ENCODE data around the gene ZNF786. TPM values are rescaled to one million over a fixed set of nuclear protein-coding genes. Genes with fewer than 3 reads are reported as not detected.
A peak's percentile ranks its signal among the peaks of the same experiment; 100 is the strongest.

ZNF786 gene
- total and polyA plus RNA-seq, 9 of the 15 experiments (the other 6 are each of a cell fraction or from before 2014, with no cell fraction given), result 0.31 to 5.4 (median 3.0) TPM

DNA sequence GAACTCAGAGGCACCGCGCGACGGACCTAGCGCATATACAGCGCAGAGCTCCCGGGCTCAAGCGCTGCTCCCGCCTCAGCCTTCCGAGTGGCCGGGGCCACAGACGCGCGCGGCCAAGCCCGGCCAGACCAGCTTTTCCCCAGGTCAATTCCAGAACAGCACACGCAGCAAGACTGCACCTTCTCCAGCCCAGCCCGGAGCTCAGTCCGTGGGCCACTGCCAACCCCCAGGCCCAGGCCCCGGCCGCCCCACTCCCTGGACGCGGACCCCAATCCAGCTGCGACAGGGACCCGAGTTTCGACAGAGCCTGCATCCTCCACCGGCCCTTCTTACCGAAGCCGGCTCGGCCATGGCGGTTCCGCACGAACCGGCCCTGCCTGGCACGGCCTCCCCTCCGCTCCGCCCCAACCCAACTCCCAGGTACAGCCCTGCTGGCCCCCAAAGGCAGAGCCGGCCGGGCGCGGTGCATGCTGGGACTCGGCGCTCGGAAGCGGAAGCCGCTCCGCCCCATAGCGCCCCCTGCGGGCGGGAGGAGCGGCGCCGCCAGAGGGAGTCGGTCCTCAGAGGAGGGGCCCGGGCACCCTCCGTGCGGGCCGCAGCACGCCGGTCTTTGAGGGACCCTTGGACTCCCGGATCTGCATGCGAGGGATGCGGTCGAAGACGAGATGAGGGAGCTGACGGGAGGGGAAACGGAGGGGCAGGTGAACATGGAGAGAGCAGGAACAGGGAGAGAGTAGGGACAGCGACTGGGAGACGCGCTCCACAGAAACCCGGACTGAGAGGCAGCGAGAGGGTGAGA lies 35.5 kb upstream of the ZNF786 start, which contains the start of gene ZNF425 (continued):
- TF ChIP-seq MECOM (CRISPR knock-in tag; IDR thresholded peaks at IDR 0.05) (no peak), DNMT1 (IDR thresholded peaks at IDR 0.05) (no peak), MAFF (IDR thresholded peaks at IDR 0.05; ENCODE audit: low read length) (no peak), ZNF41 (CRISPR knock-in tag; conservative IDR thresholded peaks at IDR 0.05) (no peak), IRF2 (CRISPR knock-in tag; IDR thresholded peaks at IDR 0.05) (no peak), MTA2 (IDR thresholded peaks at IDR 0.05; ENCODE audit: low read depth) (no peak), MYBL2 (IDR thresholded peaks at IDR 0.05; ENCODE audit: low read depth) (no peak), MYBL2 (CRISPR knock-in tag; IDR thresholded peaks at IDR 0.05; ENCODE audit: borderline replicate concordance) (no peak), KLF16 (IDR thresholded peaks at IDR 0.05) (no peak), CREB3L1 (IDR thresholded peaks at IDR 0.05; ENCODE audit: borderline replicate concordance, low read depth) (peak; percentile 77)
- TF ChIP-seq, protein P1, sequence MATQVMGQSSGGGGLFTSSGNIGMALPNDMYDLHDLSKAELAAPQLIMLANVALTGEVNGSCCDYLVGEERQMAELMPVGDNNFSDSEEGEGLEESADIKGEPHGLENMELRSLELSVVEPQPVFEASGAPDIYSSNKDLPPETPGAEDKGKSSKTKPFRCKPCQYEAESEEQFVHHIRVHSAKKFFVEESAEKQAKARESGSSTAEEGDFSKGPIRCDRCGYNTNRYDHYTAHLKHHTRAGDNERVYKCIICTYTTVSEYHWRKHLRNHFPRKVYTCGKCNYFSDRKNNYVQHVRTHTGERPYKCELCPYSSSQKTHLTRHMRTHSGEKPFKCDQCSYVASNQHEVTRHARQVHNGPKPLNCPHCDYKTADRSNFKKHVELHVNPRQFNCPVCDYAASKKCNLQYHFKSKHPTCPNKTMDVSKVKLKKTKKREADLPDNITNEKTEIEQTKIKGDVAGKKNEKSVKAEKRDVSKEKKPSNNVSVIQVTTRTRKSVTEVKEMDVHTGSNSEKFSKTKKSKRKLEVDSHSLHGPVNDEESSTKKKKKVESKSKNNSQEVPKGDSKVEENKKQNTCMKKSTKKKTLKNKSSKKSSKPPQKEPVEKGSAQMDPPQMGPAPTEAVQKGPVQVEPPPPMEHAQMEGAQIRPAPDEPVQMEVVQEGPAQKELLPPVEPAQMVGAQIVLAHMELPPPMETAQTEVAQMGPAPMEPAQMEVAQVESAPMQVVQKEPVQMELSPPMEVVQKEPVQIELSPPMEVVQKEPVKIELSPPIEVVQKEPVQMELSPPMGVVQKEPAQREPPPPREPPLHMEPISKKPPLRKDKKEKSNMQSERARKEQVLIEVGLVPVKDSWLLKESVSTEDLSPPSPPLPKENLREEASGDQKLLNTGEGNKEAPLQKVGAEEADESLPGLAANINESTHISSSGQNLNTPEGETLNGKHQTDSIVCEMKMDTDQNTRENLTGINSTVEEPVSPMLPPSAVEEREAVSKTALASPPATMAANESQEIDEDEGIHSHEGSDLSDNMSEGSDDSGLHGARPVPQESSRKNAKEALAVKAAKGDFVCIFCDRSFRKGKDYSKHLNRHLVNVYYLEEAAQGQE (IDR thresholded peaks at IDR 0.05; ENCODE audit: borderline replicate concordance), result peak; percentile 66; the same call in 1 of the 2 replicates
- TF ChIP-seq, protein P1 (CRISPR knock-in tag; IDR thresholded peaks at IDR 0.05; ENCODE audit: low read depth), result peak; percentile 60; the same call in 1 of the 2 replicates
- TF ChIP-seq, protein P2, sequence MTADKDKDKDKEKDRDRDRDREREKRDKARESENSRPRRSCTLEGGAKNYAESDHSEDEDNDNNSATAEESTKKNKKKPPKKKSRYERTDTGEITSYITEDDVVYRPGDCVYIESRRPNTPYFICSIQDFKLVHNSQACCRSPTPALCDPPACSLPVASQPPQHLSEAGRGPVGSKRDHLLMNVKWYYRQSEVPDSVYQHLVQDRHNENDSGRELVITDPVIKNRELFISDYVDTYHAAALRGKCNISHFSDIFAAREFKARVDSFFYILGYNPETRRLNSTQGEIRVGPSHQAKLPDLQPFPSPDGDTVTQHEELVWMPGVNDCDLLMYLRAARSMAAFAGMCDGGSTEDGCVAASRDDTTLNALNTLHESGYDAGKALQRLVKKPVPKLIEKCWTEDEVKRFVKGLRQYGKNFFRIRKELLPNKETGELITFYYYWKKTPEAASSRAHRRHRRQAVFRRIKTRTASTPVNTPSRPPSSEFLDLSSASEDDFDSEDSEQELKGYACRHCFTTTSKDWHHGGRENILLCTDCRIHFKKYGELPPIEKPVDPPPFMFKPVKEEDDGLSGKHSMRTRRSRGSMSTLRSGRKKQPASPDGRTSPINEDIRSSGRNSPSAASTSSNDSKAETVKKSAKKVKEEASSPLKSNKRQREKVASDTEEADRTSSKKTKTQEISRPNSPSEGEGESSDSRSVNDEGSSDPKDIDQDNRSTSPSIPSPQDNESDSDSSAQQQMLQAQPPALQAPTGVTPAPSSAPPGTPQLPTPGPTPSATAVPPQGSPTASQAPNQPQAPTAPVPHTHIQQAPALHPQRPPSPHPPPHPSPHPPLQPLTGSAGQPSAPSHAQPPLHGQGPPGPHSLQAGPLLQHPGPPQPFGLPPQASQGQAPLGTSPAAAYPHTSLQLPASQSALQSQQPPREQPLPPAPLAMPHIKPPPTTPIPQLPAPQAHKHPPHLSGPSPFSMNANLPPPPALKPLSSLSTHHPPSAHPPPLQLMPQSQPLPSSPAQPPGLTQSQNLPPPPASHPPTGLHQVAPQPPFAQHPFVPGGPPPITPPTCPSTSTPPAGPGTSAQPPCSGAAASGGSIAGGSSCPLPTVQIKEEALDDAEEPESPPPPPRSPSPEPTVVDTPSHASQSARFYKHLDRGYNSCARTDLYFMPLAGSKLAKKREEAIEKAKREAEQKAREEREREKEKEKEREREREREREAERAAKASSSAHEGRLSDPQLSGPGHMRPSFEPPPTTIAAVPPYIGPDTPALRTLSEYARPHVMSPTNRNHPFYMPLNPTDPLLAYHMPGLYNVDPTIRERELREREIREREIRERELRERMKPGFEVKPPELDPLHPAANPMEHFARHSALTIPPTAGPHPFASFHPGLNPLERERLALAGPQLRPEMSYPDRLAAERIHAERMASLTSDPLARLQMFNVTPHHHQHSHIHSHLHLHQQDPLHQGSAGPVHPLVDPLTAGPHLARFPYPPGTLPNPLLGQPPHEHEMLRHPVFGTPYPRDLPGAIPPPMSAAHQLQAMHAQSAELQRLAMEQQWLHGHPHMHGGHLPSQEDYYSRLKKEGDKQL (CRISPR knock-in tag; IDR thresholded peaks at IDR 0.05; ENCODE audit: borderline replicate concordance), result peak; percentile 96
